ENCODE results near the gene PRR32. TPM values are rescaled to one million over a fixed set of nuclear protein-coding genes. Genes with fewer than 3 reads are reported as not detected.
"Not testable (repeated sequence)": the region's sequence is repeated elsewhere in the genome, so short reads cannot be mapped to it uniquely, and the experiment has no call there.

PRR32 gene, protein sequence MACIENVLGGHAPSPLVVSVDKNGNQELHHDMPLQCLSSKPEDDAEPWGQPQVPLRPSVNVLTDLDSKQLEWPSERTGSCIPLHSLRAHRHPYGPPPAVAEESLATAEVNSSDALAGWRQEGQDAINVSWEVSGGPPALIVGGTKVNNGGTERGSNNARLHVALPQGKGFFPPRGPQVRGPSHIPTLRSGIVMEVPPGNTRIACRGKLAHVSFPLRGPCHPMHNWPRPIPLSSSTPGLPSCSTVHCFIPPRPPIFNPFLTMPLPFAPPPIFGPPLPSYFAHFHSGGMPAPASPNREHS
- 100 to 1,000 TPM in 7 of 12 donors, 10 to 100 TPM in 4, not detected in 1; 45.4 to 184 (median 124) TPM for polyA plus RNA-seq (ENCODE audit: insufficient read length in 12 of 12)
- long read RNA-seq, donor 1, result 0 reads
- long read RNA-seq, donor 2, transcript PRR32-201 (2 exons, 1,228 nt), result major isoform, 104 of 104 reads
- long read RNA-seq, donor 2, partial matches to known transcripts, result 0 of 104 reads
- long read RNA-seq, donor 2, other reads (novel, unspliced or antisense), result 0 of 104 reads
- long read RNA-seq, donor 3, transcript PRR32-201 (2 exons, 1,228 nt), result major isoform, 10 of 10 reads
- long read RNA-seq, donor 3, partial matches to known transcripts, result 0 of 10 reads
- long read RNA-seq, donor 3, other reads (novel, unspliced or antisense), result 0 of 10 reads
- long read RNA-seq, donor 4, transcript PRR32-201 (2 exons, 1,228 nt), result major isoform, 18 of 18 reads
- long read RNA-seq, donor 4, partial matches to known transcripts, result 0 of 18 reads
- long read RNA-seq, donor 4, other reads (novel, unspliced or antisense), result 0 of 18 reads
- long read RNA-seq, donor 5, transcript PRR32-201 (2 exons, 1,228 nt), result major isoform, 101 of 101 reads
- long read RNA-seq, donor 5, partial matches to known transcripts, result 0 of 101 reads
- long read RNA-seq, donor 5, other reads (novel, unspliced or antisense), result 0 of 101 reads
- long read RNA-seq, donor 6, transcript PRR32-201 (2 exons, 1,228 nt), result major isoform, 34 of 34 reads
- long read RNA-seq, donor 6, partial matches to known transcripts, result 0 of 34 reads
- long read RNA-seq, donor 6, other reads (novel, unspliced or antisense), result 0 of 34 reads
- long read RNA-seq, donor 7, transcript PRR32-201 (2 exons, 1,228 nt), result major isoform, 21 of 21 reads
- long read RNA-seq, donor 7, partial matches to known transcripts, result 0 of 21 reads
- long read RNA-seq, donor 7, other reads (novel, unspliced or antisense), result 0 of 21 reads
- long read RNA-seq, donor 8, transcript PRR32-201 (2 exons, 1,228 nt), result major isoform, 101 of 101 reads
- long read RNA-seq, donor 8, partial matches to known transcripts, result 0 of 101 reads
- long read RNA-seq, donor 8, other reads (novel, unspliced or antisense), result 0 of 101 reads
- long read RNA-seq, donor 9, transcript PRR32-201 (2 exons, 1,228 nt), result major isoform, 20 of 20 reads
- long read RNA-seq, donor 9, partial matches to known transcripts, result 0 of 20 reads
- long read RNA-seq, donor 9, other reads (novel, unspliced or antisense), result 0 of 20 reads
- long read RNA-seq, donor 10, transcript PRR32-201 (2 exons, 1,228 nt), result major isoform, 44 of 44 reads
- long read RNA-seq, donor 10, partial matches to known transcripts, result 0 of 44 reads
- long read RNA-seq, donor 10, other reads (novel, unspliced or antisense), result 0 of 44 reads
- long read RNA-seq, donor 11, transcript PRR32-201 (2 exons, 1,228 nt), result major isoform, 69 of 69 reads
- long read RNA-seq, donor 11, partial matches to known transcripts, result 0 of 69 reads
- long read RNA-seq, donor 11, other reads (novel, unspliced or antisense), result 0 of 69 reads

DNA sequence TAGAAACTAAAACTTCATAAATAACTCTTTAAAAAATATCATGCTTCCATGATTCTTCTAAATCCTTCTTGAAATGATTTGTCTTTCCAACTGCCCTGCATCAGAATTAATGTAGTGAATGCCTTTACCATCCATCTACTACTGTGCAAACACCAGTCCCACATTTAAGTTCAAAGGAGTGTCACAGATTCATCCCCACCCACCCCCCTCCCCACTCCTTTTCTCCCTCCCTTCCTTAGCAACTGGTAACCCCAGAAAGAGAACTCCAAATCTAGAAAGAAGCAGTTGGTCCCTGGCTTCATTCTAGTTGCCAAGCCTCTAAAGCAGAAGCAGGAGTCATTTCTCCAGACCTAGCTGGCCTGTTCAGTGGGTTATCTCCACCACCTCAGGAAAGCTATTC, at the start of gene PRR32:
TSS of gene PRR32 (plus strand) at position 301 of the 400 bp plus-strand sequence. CDS start 115 bp downstream, outside the sequence.
- DNase-seq, result no peak

GRCh38 chrX:126770179-126770578, 49.4 kb upstream of the PRR32 start:
- no peak for DNase-seq

DNA sequence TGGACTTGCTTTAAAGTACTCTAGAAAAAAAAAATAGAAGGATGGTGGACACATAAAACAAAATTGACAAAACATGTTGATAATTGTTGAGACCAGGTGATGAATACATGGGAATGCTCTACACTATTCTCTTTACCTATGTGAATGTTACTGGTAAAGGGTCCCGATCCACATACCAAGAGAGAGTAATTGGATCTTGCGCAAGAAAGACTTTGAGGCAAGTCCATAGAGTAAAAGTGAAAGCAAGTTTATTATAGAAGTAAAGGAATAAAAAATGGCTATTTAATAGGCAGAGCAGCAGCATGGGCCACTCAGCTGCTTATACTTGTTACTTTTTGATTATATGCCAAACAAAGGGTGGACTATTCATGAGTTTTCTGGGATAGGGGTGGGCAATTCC, 34.0 kb upstream of the PRR32 start:
- DNase-seq, result no peak

GRCh38 chrX:126799059-126799458, 20.5 kb upstream of the PRR32 start:
- DNase-seq, result no peak

DNA sequence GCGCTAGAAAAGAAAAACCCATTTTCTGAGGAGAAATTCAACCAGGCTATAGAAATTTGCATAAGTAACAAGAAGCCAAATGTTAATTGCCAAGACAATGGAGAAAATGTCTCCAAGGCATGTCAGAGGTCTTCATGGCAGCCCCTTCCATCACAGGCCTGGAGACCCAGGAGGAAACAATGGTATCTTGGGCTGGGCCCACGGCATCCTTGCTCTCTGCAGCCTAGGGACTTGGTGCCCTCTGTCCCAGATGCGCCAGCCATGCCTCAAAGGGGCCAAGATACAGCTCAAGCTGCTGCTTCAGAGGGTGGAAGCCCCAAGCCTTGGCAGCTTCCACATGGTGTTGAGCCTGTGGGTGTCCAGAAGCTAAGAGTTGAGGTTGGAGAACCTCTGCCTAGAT, 12.7 kb upstream of the PRR32 start:
- DNase-seq, result not testable (repeated sequence)

- DNase-seq, result no peak
These were observed 3.7 kb upstream of the PRR32 start for GRCh38 chrX:126815806-126816205.

- DNase-seq, result no peak
These were observed 1.3 kb downstream of the PRR32 start for GRCh38 chrX:126820700-126821420.

DNA sequence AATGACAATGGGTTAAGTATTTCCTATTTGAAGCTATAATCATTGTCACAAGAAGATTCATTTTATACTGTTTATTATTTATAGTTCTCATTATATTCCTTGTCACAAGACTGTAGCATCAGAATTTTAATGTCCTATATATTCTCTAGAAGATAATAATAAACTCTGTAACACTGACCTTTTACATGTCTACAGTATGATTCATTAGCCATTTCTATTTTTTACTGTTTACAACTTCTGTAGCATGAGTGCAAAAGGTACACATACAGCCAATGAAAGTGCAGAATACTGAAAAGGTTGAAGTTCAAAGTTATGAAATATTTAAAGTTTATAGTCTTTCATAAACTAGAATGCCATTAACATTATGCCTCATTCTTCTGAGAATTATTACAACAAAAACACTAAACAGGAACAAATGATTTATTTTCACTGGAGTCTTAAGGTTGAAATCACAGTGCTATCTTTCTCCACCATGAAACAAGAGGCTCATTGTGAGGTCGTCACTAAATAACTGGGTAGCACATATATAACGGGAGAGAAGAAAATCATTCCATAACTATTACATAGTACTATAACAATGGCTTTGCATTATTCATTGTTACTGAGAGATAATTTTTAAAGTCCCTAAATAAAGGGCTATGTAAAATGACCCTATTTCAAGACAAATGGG, 4.9 kb downstream of the PRR32 start:
- DNase-seq, result no peak

DNA sequence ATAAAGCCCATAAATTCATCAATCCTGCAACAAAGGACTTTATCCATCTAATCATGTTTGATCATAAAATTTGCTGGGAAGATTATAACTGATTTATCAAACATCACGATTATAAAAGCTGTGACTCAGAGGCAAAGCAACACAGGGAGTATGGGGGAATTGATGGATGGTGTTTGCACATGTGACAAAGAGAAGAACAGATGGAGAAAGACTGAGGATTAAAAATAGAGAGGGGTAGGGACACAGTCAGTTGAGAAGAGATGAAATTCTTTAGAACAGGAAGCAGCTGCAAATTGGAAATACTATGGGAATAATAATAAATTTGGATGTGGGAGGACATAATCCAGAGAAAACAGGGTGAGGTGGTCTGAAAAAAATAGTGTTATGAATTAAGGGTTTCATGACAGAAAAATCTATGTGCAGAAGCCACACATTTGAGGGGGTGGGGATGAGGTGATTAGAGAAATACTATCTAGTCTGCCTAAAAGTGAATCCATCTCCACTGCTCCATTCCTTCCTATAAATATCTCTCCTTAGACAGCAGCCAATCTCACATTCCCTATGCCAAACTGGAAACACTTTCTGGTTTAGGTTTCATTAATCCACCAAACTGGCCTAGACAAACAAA, 6.2 kb downstream of the PRR32 start:
- DNase-seq, result no peak

DNA sequence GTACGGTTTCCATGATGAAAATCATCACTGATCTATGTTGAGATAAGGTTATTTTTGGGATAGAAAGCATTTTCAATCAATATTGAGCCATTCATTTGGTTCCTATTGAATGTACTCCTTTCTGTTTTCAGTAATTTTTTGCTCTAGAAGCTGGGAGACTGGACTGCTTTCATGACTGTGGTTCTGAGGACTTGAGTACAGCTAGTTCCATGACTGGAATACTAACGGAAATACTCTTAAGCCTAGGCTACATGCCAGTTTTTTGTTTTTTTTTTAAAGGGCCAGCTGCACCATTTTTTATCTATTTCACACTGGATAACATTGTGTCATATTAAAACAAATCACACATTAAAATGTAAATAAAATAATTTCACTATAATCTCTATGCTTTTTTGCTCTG, 16.7 kb downstream of the PRR32 start:
- DNase-seq, result no peak

- no peak for DNase-seq
These were observed 27.6 kb downstream of the PRR32 start for GRCh38 chrX:126847143-126847542.

- no peak for DNase-seq
These were observed 36.5 kb downstream of the PRR32 start for GRCh38 chrX:126855839-126856524.
